ENCODE results near the gene ACSS1.

ACSS1 gene

DNA sequence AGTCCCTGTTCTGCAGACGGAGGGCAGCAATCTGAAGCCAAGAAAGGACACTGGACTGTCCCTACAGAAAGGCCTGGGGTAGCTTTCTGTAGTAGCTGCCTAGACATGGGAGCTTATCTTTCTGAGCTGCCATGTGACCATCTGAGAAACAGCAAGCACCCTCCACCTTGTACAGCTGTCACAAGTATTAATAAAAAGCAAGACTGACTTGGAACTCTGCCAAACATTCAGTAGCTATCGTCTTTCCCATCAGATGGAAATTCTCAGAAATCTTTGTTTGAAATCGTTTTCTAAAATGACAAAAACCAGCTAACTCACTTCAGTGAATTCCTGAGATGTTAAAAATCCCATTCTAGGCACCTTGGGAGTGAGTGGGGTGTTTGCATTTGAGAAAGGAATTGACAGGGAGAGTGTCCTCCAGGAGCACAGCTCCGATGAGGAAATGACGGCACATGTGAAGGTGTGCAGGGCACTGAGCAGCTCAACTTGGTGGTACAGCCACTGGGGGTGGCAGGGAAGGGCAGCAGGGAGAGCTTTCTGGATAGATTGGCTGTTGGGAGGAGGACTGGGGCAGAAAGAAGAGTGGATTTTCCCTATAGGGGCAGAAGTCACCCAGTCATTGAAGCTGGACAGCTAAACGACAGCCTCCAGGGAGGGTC is 24.5 kb downstream of the ACSS1 start:
- TF ChIP-seq, protein P1, sequence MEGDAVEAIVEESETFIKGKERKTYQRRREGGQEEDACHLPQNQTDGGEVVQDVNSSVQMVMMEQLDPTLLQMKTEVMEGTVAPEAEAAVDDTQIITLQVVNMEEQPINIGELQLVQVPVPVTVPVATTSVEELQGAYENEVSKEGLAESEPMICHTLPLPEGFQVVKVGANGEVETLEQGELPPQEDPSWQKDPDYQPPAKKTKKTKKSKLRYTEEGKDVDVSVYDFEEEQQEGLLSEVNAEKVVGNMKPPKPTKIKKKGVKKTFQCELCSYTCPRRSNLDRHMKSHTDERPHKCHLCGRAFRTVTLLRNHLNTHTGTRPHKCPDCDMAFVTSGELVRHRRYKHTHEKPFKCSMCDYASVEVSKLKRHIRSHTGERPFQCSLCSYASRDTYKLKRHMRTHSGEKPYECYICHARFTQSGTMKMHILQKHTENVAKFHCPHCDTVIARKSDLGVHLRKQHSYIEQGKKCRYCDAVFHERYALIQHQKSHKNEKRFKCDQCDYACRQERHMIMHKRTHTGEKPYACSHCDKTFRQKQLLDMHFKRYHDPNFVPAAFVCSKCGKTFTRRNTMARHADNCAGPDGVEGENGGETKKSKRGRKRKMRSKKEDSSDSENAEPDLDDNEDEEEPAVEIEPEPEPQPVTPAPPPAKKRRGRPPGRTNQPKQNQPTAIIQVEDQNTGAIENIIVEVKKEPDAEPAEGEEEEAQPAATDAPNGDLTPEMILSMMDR (IDR thresholded peaks at IDR 0.05), result no peak

DNA sequence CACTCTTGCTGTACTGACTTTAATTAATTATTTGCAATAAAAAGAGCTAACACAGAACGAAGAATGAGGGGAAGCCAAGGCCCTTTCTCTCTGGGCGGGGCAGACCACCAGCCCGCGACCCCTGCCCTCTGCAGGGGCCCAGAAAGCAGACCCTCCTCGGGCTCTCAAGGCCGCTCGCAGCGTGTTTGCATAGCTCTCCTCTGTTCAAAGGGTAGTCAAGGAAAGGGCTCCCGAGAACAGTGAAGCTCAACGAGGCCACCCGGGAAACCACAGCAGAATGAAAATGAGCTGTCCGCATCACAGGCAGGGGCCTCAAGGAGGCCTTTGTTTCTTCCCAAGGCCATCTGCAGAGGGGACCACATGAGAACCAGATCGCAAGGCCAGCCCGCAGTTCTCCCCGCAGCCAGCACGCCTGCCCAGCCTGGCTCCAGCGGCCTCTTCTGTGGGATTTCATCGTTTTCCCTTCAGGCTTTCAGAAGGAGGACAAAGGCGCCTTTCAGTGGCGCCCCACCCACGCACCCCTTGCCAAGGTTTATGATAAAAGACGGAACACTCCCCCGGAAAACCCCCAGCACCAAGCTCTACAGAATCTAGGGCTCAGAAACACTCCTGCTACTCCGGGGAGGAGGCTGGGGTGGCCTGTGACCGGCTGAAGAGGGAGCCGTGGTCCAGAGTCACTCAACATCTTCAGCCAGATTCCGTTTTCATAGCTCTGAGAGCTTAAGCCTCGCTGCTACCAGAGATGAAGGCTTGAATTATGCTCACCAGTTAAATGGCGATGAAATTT is 25.3 kb downstream of the ACSS1 start:
- TF ChIP-seq, protein P1 (IDR thresholded peaks at IDR 0.05), result no peak

DNA sequence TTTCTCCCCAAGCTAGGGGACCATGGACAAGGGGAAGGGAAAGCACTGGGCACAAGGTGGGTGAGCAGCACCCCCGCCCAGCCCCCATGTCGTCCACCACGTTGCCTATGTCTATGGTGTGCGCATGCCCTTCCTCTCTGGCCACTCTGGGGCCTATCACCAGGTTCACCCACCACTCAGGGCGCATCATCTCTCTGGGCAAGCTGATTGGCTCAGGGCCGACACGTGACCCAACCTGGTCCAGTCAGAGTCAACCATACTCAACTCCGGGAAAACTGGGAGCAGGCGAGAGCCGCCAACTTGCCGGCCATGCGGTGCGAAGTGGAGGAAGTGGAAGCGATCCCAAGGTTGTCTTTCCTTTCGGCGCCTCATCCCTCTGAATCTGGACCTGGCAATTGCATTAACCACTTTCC is 25.9 kb downstream of the ACSS1 start:
- TF ChIP-seq, protein P1 (IDR thresholded peaks at IDR 0.05), result no peak

DNA sequence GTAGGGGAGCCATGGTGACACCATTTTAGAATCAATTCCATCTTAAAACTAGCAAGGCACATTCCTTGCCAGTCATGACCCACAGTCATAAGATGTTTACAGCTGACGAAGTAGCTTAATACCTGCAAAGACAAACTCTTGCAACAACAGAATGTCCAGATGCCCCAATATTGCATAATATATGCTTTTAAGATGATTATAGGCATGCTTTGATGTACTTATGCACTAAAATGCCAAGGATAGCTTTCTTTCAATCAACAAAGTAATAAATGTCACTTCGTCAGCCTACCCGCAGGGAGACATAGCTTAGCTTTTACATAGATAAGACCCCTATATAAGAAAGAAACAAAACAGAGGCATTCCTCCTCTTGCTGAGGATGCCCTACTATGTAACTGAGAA is 26.7 kb downstream of the ACSS1 start:
- TF ChIP-seq, protein P1 (IDR thresholded peaks at IDR 0.05), result no peak

DNA sequence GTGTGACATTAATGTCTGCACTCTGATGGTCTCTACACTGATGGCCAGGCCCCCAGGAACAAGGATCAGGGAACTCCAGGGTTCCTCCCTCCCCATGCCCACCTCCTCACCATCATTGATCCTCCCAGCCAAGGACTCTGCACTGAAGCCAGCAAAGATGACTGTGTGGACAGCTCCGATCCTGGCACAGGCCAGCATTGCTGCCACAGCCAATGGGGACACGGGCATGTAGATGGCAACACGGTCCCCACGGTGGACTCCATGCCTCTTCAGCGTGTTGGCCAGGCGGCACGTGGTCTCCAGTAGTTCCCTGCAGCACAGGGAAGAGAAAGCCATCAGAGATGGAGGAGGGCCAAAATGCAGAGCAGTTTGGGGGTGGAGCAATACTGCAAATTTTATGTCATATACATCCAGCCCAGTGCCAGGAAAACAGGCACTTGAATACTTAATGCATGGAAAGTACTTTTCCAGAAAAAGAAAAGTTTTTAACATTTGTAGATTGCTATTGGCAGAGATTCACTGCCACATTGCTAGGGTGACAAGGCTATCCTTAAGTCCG is 27.2 kb downstream of the ACSS1 start:
- TF ChIP-seq, protein P1 (IDR thresholded peaks at IDR 0.05), result no peak

DNA sequence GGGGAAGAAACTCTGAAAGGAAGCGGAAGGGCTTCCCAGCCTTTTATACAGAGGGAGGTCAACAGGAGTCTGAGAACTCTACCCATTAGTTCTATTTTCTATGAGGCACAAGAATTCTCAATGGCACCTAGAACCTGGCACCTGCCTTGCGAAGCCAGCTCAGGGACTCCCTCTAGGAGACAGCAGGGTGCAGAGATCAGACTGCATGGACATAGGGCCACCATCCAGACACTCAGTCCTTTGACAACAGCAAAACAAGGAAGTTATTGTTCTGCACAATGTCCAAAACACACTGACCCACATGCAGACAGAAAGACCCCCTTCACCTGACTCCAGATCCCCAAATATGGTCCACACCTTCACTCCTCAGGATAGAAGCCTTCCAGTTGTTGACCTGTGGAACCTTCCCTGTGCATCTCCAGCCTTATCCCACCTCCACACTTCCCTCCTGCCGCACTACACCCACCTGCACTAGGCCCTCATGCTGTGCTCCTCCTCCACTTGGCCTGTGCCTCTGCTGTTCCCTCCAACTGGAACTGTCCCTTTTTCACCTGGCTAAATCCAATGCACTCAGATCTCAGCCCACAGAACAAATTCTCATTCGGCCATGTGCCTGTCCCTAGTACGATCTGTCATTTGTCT is 27.8 kb downstream of the ACSS1 start:
- TF ChIP-seq, protein P1 (IDR thresholded peaks at IDR 0.05), result no peak

DNA sequence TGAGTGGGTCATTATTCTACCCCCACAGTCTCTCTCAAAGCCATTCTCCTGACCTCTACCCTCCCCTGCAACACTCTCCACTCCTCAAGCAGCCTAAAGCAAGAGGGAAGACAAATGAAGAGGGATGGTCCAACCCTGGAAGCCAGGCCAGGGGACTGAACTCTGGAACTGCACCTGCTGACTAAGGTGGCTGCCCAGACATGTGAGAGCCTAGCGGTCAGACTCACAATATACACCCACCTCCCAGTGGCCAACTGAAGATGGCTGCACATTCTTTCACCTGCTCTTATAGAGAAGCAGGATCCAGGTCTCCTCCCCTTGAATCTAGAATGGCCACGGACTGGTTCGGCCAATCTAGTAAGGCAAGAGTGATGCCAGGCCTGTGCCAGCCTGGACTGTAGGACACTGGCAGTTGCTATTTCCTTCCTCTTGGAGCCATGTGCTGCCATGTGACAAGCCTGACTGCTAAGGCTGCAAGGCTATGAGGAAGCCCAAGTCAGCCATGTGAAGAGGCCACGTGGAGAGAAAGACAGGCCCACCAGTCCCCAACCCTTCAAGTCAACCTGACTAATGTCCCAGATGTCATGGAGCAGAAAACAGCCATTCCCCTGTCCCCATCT is 31.8 kb downstream of the ACSS1 start:
- TF ChIP-seq, protein P1 (IDR thresholded peaks at IDR 0.05), result no peak
